GM23248 (cell line): Measurements from ENCODE around the gene FOXQ1.

Source experiments
- EZH2 ChIP-seq: fragments of 200-600 bp; sonication (generic); IDR thresholded peaks from 2 replicates; pipeline ENCODE4 v1.6.1; 2018; ENCODE audit warnings: antibody characterized with exemption, mild to moderate bottlenecking; ENCODE audit not compliant: insufficient read depth, poor library complexity, severe bottlenecking
- EZH2phosphoT487 ChIP-seq: fragments of 200-600 bp; sonication (generic); IDR thresholded peaks from 2 replicates; pipeline ENCODE4 v1.6.1; 2018; ENCODE audit warnings: antibody characterized with exemption, moderate library complexity, mild to moderate bottlenecking, low read depth; ENCODE audit not compliant: insufficient read depth

GRCh38 chr6:1351381-1352008 is 39.6 kb downstream of the FOXQ1 start:
- no peak for TF ChIP-seq EZH2phosphoT487
- no peak for TF ChIP-seq EZH2
